EH (cell line): ENCODE results near the gene ZNF500.
"Not testable (repeated sequence)": the region's sequence is repeated elsewhere in the genome, so short reads cannot be mapped to it uniquely, and the experiment has no call there.

Experiments
- DNase-seq: peaks from one replicate; pipeline ENCODE4 v3.0.0-alpha.2; 2015; ENCODE audit warnings: low read depth

The ZNF500 gene

GRCh38 chr16:4745274-4745569 is 21.7 kb downstream of the ZNF500 start:
- no peak for DNase-seq

GRCh38 chr16:4744555-4745273 is 22.2 kb downstream of the ZNF500 start:
- no peak for DNase-seq

GRCh38 chr16:4743226-4743878 is 23.6 kb downstream of the ZNF500 start:
- DNase-seq, result peak; percentile 23

- not testable (repeated sequence) for DNase-seq
Measured at GRCh38 chr16:4738370-4738769, 28.6 kb downstream of the ZNF500 start.

- no peak for DNase-seq
Measured at GRCh38 chr16:4737545-4737944, 29.4 kb downstream of the ZNF500 start.

GRCh38 chr16:4736546-4736945 is 30.4 kb downstream of the ZNF500 start:
- no peak for DNase-seq

GRCh38 chr16:4734730-4735535 is 32.0 kb downstream of the ZNF500 start:
- peak; percentile 88 for DNase-seq

- peak; percentile 99 for DNase-seq
Measured at GRCh38 chr16:4734063-4734729, 32.8 kb downstream of the ZNF500 start, which contains the start of the genes ANKS3 and DNAAF8. TSS of gene ANKS3 (minus strand) at chr16:4734271. CDS start at chr16:4730149, 4,122 bp downstream. TSS of gene DNAAF8 (plus strand) at chr16:4734537. CDS start at chr16:4736515, 1,978 bp downstream.

GRCh38 chr16:4733747-4734062 is 33.3 kb downstream of the ZNF500 start:
- no peak for DNase-seq

- DNase-seq, result no peak
Measured at GRCh38 chr16:4733211-4733742, 33.7 kb downstream of the ZNF500 start.

- DNase-seq, result no peak
Measured at GRCh38 chr16:4729876-4730275, 37.1 kb downstream of the ZNF500 start.

GRCh38 chr16:4728676-4729075 is 38.3 kb downstream of the ZNF500 start:
- DNase-seq, result no peak

- no peak for DNase-seq
Measured at GRCh38 chr16:4726616-4727015, 40.3 kb downstream of the ZNF500 start.

- DNase-seq, result no peak
Measured at GRCh38 chr16:4724661-4725270, 42.2 kb downstream of the ZNF500 start.

- no peak for DNase-seq
Measured at GRCh38 chr16:4723071-4723767, 43.7 kb downstream of the ZNF500 start.

GRCh38 chr16:4718466-4718865 is 48.5 kb downstream of the ZNF500 start:
- no peak for DNase-seq

- DNase-seq, result no peak
Measured at GRCh38 chr16:4714996-4715395, 52.0 kb downstream of the ZNF500 start.

- DNase-seq, result no peak
Measured at GRCh38 chr16:4713663-4714501, 53.1 kb downstream of the ZNF500 start.

- peak; percentile 21 for DNase-seq
Measured at GRCh38 chr16:4709481-4709880, 57.5 kb downstream of the ZNF500 start.

- DNase-seq, result no peak
Measured at GRCh38 chr16:4706871-4707270, 60.1 kb downstream of the ZNF500 start.
